Endothelial cell of umbilical vein (primary cell): ENCODE results near the gene CLSTN2.

ENCODE experiments used
- EZH2 ChIP-seq: IDR thresholded peaks from 2 replicates; pipeline ENCODE4 v1.6.1; 2012; ENCODE audit warnings: borderline replicate concordance, low read depth, mild to moderate bottlenecking, moderate library complexity, low read length, inconsistent platforms; ENCODE audit not compliant: severe bottlenecking
- FOS ChIP-seq: IDR thresholded peaks from 2 replicates; pipeline ENCODE4 v1.6.1; 2011; ENCODE audit warnings: mild to moderate bottlenecking, low read length, moderate library complexity, borderline replicate concordance; ENCODE audit not compliant: insufficient read depth
- JUN ChIP-seq: IDR thresholded peaks from 2 replicates; pipeline ENCODE4 v1.6.1; 2011; ENCODE audit warnings: borderline replicate concordance, low read depth; ENCODE audit not compliant: insufficient read length, insufficient read depth
- POLR2A ChIP-seq: IDR thresholded peaks from 2 replicates; pipeline ENCODE4 v1.6.1; 2012; ENCODE audit warnings: low read depth, mild to moderate bottlenecking, control low read depth, low read length
- POLR2AphosphoS5 ChIP-seq: IDR thresholded peaks from 2 replicates; pipeline ENCODE4 v1.6.1; 2012; ENCODE audit warnings: low read depth, mild to moderate bottlenecking, control low read depth, low read length, moderate library complexity; ENCODE audit not compliant: insufficient read depth
- TF ChIP-seq, protein P1 (sequence below): IDR thresholded peaks from 2 replicates; pipeline ENCODE4 v1.6.1; 2011; ENCODE audit not compliant: insufficient read depth, insufficient read length
- TF ChIP-seq, protein P2 (sequence below), 2 donors: IDR thresholded peaks; 1 replicate in 1 of 2; 2 replicates in 1 of 2; pipeline ENCODE4 v1.5.1; 2011; ENCODE audit warnings: low read length in 2 of 2, mild to moderate bottlenecking in 2 of 2, moderate library complexity in 2 of 2, control low read depth in 1 of 2, inconsistent platforms in 1 of 2, low read depth in 1 of 2; ENCODE audit not compliant: insufficient read depth in 1 of 2; ENCODE audit errors: extremely low read depth in 1 of 2

DNA sequence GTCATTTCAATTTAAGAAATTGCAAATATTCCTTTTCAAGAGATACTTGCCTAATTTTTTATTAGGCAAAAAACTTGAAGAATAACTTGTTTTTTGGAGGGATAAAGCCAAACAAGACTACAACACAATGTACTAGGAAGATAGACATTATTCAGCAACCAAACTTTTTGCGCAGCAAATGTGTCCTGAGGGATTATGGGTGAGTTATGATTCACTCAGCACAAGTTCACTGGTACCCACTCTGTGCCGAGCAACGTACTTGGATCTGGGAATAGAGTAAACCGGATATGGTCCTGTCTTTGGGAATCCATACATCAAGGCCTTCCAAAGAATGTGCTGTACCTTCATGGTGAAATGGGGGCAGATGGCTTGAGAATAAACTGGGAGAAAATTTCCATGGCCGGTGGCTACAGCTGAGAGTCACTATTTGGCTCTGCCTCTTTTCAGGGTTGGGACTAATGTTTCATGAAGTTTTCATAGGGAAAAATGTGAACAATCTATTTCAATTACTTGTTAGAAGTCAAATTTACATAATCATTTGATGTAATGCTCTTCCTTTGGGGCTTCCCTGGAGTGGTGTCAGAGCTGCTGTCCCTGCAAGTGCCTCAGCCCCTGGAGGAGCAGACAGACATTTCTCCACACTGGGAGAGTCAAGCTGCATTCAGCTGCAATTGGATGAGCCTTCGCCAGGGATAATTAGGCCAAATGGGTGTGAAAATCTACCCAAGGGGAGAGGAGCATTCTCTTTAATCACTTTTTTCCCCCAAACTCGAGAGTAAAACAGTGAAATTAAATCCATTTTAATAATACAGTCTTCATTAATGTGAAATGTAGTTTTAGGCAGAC, 315.2 kb downstream of the CLSTN2 start:
- no peak for TF ChIP-seq FOS
- TF ChIP-seq, protein P1, sequence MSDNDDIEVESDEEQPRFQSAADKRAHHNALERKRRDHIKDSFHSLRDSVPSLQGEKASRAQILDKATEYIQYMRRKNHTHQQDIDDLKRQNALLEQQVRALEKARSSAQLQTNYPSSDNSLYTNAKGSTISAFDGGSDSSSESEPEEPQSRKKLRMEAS: no peak
- TF ChIP-seq, protein P2, sequence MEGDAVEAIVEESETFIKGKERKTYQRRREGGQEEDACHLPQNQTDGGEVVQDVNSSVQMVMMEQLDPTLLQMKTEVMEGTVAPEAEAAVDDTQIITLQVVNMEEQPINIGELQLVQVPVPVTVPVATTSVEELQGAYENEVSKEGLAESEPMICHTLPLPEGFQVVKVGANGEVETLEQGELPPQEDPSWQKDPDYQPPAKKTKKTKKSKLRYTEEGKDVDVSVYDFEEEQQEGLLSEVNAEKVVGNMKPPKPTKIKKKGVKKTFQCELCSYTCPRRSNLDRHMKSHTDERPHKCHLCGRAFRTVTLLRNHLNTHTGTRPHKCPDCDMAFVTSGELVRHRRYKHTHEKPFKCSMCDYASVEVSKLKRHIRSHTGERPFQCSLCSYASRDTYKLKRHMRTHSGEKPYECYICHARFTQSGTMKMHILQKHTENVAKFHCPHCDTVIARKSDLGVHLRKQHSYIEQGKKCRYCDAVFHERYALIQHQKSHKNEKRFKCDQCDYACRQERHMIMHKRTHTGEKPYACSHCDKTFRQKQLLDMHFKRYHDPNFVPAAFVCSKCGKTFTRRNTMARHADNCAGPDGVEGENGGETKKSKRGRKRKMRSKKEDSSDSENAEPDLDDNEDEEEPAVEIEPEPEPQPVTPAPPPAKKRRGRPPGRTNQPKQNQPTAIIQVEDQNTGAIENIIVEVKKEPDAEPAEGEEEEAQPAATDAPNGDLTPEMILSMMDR (IDR thresholded peaks at IDR 0.05; ENCODE audit: extremely low read depth in 1 of 2, insufficient read depth in 1 of 2, low read depth in 1 of 2, low read length in 2 of 2): no peak
- TF ChIP-seq POLR2A: no peak
- no peak for TF ChIP-seq JUN
- no peak for TF ChIP-seq POLR2AphosphoS5
- no peak for TF ChIP-seq EZH2
